ENCODE results near the gene C2orf76.
A peak's percentile ranks its signal among the peaks of the same experiment; 100 is the strongest.

C2orf76 gene

GRCh38 chr2:119324685-119325270, 41.9 kb downstream of the C2orf76 start:
- Mint-ChIP-seq H3K4me3 (no peak overlapping the region), H3K27ac (no peak overlapping the region), H3K27me3 (ENCODE audit: low read depth) (no peaks in the 10 kb centered on the region), H3K36me3 (ENCODE audit: low read depth) (no peaks in the 10 kb centered on the region), H3K4me1 (no peaks in the 10 kb centered on the region), H3K9me3 (no peaks in the 10 kb centered on the region)
- TF ChIP-seq CTCF (IDR thresholded peaks at IDR 0.05; ENCODE audit: unreplicated experiment in 3 of 3): no peak

DNA sequence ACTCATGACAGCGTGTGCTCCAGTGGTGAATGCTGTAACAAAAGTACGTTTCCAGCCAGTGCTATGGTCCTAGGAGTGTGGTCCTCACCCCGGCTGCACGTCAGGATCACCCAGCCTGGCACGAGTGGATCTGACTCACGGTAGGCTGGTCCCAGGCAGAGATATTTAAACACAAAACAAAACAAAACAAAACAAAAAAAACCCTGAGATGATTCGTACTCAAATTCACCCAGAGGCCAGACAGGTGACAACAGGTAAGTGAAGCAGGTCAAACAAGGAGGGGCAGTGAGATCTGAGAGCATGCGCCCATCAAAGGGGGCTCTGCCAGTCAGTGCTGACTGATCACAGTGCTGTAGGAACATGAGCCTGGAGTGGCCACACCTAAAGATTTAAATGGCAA, 43.2 kb downstream of the C2orf76 start:
- no peaks in the 10 kb centered on the region for H3K4me1 Mint-ChIP-seq
- H3K36me3 Mint-ChIP-seq (ENCODE audit: low read depth): no peaks in the 10 kb centered on the region
- H3K27me3 Mint-ChIP-seq (ENCODE audit: low read depth): no peaks in the 10 kb centered on the region
- H3K27ac Mint-ChIP-seq: no peak overlapping the region
- H3K4me3 Mint-ChIP-seq: no peak overlapping the region
- no peak for TF ChIP-seq CTCF (IDR thresholded peaks at IDR 0.05; ENCODE audit: unreplicated experiment in 3 of 3)
- no peaks in the 10 kb centered on the region for H3K9me3 Mint-ChIP-seq

DNA sequence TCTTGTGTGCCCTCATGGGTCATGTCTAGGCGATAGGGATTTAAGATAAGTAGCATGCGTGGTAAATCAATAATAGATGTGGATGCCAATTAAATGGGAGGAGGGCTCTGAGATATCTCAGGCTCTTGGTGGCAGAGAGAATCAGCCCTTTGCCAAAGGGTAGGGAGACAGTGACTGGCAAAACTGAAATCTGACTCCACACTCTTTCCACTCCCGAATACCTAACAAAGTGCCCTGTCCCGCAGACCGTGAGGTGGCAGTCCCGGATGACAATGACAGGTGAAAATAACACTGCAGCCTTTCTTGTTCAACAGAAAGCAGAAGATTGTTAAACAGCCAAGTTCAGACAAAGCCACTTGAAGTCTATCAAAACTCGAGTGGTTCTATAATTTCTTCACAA, 47.0 kb downstream of the C2orf76 start:
- no peak for TF ChIP-seq CTCF (IDR thresholded peaks at IDR 0.05; ENCODE audit: unreplicated experiment in 3 of 3)
- no peaks in the 10 kb centered on the region for H3K27me3 Mint-ChIP-seq (ENCODE audit: low read depth)
- no peak overlapping the region for H3K4me3 Mint-ChIP-seq
- no peak overlapping the region for H3K27ac Mint-ChIP-seq
- H3K4me1 Mint-ChIP-seq: no peaks in the 10 kb centered on the region
- H3K9me3 Mint-ChIP-seq: no peaks in the 10 kb centered on the region
- peaks cover 4% of the 10 kb centered on the region for H3K36me3 Mint-ChIP-seq (ENCODE audit: low read depth)

GRCh38 chr2:119317554-119317953, 49.1 kb downstream of the C2orf76 start:
- no peak overlapping the region for H3K4me3 Mint-ChIP-seq
- peaks cover 4% of the 10 kb centered on the region for H3K36me3 Mint-ChIP-seq (ENCODE audit: low read depth)
- no peaks in the 10 kb centered on the region for H3K27me3 Mint-ChIP-seq (ENCODE audit: low read depth)
- H3K9me3 Mint-ChIP-seq: no peaks in the 10 kb centered on the region
- peaks cover 5% of the 10 kb centered on the region for H3K4me1 Mint-ChIP-seq
- TF ChIP-seq CTCF (IDR thresholded peaks at IDR 0.05; ENCODE audit: unreplicated experiment in 3 of 3): no peak
- peak overlapping the region in 1 of 3 experiments; percentile 13 for H3K27ac Mint-ChIP-seq

GRCh38 chr2:119316066-119316465, 50.6 kb downstream of the C2orf76 start:
- Mint-ChIP-seq H3K27ac (peak overlapping the region in 1 of 3 experiments; percentile 78), H3K4me1 (peaks cover 5% of the 10 kb centered on the region), H3K27me3 (ENCODE audit: low read depth) (no peaks in the 10 kb centered on the region), H3K9me3 (no peaks in the 10 kb centered on the region), H3K4me3 (no peak overlapping the region), H3K36me3 (ENCODE audit: low read depth) (peaks cover 8% of the 10 kb centered on the region)
- no peak for TF ChIP-seq CTCF (IDR thresholded peaks at IDR 0.05; ENCODE audit: unreplicated experiment in 3 of 3)

DNA sequence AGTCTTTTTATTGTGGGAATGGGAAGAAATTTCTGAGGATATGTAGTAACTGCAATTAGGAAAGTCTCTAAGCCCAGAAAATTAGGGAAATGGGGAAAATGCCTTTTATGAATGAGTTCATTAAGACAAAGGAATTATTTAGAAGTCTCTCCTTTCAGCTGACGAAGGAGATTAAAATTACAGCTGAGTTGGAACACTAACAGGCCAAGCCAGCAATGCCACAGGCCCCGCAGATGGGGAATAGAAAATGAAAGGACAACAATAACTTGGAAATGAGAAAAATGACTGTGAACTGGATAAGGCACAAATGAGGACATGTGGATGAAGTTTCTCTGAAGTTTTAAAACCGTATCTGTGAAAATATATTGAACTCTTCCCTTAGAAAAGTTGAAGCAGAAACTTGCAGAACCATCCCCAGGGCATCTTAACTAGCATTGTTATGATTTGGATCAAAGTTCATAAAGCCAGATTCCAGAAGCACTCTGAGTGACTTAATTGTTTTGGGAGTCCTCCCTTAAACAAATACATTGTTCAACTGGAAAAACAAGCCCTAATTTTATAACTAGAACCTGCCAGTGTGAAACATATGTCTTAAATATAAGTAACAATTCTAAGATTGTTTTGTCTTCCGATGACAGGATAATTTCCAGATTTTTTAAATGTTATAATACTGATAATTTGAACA, 51.3 kb downstream of the C2orf76 start:
- Mint-ChIP-seq H3K9me3 (no peaks in the 10 kb centered on the region), H3K36me3 (ENCODE audit: low read depth) (peaks cover 11% of the 10 kb centered on the region), H3K4me3 (no peak overlapping the region), H3K27ac (peak overlapping the region in 2 of 3 experiments; percentile 37 to 78), H3K4me1 (peaks cover 5% of the 10 kb centered on the region), H3K27me3 (ENCODE audit: low read depth) (no peaks in the 10 kb centered on the region)
- no peak for TF ChIP-seq CTCF (IDR thresholded peaks at IDR 0.05; ENCODE audit: unreplicated experiment in 3 of 3)
